Left renal pelvis (tissue), 4 donors: ENCODE data around the gene CASZ1. TPM values are rescaled to one million over a fixed set of nuclear protein-coding genes. Genes with fewer than 3 reads are reported as not detected.

Experiments used
- DNase-seq, 4 donors: peaks; one replicate each; pipeline ENCODE4 v3.0.0-alpha.2; 2013; ENCODE audit warnings: low read depth in 4 of 4, low spot score in 3 of 4
- polyA plus RNA-seq, 4 donors: library from polyadenylated mRNA; unstranded; fragments of 120-200 nt; gene quantifications; one replicate each; pipeline ENCODE4 v1.2.1, GENCODE V29; 2013; ENCODE audit not compliant: insufficient read length in 4 of 4

The CASZ1 gene
- polyA plus RNA-seq, 4 donors = 3.8 to 25.2 (median 18.5) TPM

DNA sequence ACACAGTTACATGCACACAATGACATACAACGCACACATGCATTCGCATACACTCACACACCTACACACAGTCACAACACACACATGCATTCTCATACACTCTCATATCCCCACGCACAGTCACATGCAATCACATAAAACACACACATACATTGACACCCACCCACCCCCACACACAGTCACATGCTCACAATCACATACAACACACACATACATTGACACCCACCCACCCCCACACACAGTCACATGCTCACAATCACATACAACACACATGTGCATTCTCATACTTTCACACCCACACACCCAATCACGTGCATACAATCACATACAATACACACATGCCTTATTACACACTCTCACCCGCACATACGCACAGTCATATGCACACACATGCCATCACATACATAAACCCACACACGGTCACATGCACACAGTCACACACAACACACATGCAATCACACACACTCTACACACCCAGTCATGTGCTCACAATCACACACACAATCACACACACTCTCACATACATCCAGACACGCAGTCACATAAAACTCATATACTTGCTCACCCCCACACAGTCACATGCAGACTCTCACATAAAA, 134.3 kb downstream of the CASZ1 start:
- no peak for DNase-seq

DNA sequence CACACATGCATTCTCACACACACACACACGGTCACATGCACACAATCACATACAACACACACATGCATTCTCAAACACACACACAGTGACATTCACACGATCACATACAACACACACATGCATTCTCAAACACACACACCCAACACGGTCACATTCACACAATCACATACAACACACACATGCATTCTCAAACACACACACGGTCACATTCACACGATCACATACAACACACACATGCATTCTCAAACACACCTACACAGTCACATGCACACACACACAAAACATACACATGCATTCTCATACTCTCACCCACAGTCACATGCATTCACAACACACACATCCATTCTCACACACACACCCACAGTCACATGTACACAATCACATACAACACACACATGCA, 135.0 kb downstream of the CASZ1 start:
- DNase-seq = no peak

- no peak for DNase-seq
Observed at GRCh38 chr1:10659646-10660540, 136.6 kb downstream of the CASZ1 start.

DNA sequence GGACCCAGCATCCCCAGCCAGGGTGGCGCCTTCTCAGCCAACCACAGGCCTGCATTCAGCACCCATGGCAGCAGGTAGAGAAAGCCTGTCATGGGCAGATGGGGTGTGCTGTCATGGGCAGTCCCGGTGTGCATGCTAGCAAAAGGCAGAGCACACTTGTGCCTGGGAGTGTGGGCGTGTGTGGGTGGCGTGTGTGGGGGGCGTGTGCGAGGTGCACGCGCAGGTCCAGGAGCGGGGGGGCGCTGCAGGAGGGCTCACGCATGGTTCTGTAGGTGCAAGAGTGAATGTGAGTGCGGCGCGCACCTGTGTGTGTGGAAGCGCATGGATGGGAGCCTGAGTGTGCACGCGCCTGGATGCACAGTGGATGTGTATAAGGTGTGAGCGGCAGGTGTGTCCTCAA, 137.2 kb downstream of the CASZ1 start:
- no peak for DNase-seq

GRCh38 chr1:10658396-10659066, 137.9 kb downstream of the CASZ1 start:
- no peak for DNase-seq

- DNase-seq = no peak
Observed at GRCh38 chr1:10657088-10657847, 139.2 kb downstream of the CASZ1 start.

- DNase-seq = no peak
Observed at GRCh38 chr1:10656431-10656830, 140.0 kb downstream of the CASZ1 start.

DNA sequence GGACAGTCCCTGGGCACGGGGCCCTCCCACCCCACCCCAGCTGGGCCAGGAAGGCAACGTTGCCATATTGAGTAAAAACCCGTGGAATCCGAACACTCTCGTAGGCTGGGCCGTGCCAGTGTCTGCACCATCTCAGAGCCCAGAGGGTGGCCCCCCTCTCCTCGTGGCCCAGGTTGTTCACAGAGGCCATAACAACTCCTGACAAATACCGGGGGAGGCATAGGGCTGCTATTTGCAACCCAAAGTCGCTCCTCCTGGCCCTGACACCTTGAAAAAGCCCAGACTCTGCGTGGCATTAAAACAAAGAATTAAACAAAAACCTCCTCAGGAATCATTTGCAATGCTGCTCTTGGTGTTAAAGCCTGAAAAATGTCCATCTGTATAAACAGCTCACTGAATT, 141.4 kb downstream of the CASZ1 start:
- no peak for DNase-seq

DNA sequence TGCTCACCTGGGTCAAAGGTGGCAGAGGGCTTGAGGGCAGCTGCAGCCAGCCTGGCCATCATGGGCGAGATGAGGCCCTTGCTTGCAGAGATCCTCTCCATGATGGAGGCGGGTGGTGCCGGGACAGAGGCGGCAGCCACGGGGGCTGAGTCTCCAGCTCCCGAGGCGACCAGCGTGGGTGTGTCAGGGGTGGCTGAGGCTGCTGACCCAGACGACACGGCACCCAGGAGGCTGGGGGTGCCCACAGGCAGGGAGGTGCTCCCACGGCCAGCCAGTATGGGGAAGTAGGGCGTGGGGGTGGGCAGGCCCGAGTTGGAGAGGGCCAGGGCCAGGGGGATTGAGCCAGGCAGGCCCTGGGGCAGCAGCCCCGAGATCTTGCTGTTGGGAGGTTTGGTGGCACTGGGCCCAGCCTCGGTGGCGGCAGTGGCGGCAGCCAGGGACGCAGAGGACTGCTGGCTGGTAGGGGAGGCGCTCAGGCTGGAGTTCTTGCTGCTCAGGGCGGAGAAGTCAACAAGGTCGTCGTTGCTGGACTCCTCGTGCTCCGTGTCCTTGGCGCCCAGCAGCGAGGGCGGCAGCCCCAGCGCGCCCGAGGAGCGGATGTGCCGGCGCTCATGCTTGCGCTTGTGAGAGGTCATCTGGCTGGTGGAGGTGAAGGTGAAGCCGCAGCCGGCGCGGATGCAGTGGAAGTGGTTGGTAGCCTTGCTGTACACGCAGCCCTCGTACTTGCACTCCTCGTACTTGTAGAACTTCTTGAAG, 142.9 kb downstream of the CASZ1 start:
- DNase-seq = no peak

- no peak for DNase-seq
Observed at GRCh38 chr1:10652626-10653025, 143.8 kb downstream of the CASZ1 start.

DNA sequence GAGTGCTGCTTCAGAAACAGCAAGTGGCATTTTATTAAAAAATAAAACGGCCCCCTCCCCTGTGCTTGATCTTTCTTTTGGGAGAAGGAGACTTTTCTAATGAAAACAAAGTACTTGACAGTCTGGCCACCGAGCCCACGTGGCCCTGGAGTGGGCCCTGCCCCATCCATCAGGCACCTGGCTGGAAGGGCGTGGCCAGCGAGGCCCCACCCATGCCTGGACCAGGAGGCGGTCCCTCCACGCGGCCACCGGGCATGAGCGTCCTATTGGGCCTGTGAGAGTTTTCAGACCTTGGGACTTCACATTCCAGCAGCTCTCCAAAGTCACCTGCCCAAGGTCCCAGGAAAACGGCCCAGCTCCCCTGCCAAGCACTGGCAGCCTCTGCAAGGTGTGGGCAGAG, 144.7 kb downstream of the CASZ1 start:
- no peak for DNase-seq

GRCh38 chr1:10651389-10651766, 145.1 kb downstream of the CASZ1 start:
- DNase-seq = no peak

GRCh38 chr1:10650556-10651388, 145.7 kb downstream of the CASZ1 start:
- DNase-seq = no peak

- DNase-seq = no peak
Observed at GRCh38 chr1:10649517-10650201, 146.8 kb downstream of the CASZ1 start.

DNA sequence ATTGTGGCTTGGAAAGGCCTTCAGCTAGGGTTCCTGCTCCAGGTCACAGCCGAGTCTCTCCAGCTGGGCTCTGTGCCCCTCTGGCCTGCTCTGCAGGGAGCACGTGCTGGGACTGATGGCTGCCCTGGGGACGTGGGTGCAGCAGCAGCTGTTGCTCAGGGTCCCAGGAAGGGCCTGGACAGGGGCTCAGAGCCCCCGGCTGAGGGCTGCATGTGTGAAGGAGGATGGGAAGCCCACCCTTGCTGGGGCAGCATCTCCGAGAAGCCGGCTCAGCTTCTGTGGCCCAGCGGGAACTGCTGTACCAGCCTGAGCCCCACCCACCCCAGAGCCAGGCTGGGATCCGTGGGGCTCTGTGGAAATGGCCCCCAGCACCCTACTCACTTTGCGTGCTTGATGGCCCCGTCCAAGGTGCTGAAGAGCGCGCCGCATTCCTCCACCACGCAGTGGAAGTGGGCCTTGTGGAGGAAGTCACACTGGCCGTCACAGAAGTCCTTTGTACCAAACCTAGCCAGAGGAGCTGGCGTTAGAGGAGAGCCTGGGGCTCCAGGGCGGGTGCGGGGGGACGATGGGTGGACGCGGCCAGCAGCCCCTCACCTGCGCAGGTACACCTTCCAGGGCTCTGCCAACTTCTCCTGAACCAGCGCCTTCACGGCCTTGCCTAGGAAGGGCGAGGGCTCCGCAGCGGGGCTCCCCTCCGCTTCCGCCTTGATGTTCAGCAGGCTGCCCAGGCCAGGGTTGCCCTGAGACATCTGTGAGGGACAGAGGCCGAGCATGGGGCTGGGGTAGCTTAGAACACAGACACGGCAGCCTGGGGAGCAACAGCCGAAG, 147.5 kb downstream of the CASZ1 start:
- DNase-seq = no peak

DNA sequence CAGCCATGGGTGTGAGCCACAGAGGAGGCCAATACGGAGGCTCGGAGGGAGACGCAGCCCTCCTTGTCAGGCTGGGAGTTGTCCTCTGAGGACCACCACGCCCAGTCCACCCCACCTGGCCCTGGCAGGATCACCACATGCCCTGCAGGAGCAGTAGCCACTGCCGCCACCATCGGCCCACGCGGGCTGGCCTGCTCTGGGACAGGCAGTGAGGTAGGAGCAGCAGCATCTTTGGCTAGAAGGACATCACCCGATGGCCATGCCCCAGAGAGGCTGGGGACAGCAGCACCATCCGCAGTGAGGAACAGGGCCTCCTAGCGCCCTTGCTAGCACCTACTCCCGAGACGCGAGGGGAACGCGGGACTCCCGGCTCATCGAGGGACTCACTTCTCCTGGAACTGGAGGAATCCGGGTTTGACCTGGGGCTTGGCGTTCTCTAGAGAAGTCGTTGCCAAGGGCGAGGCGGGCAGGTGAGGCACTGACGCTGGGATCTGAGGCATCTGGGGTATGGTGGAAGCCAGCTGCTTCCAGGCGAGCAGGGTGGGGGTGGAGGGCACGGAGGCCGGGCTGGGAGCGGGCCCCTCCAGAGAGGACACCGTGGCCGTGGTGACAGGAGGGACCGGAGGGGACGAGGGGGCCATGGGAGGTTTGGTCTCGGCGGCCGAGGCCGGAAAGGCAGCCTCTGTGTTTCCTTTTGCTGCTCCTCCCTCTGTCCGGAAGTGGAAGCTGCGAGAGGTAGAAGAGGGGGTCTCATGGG, 148.9 kb downstream of the CASZ1 start:
- DNase-seq = no peak

GRCh38 chr1:10646347-10646861, 150.0 kb downstream of the CASZ1 start:
- no peak for DNase-seq
